IMR-90 (cell line): Measurements from ENCODE around the gene WDR17. TPM values are rescaled to one million over a fixed set of nuclear protein-coding genes. Genes with fewer than 3 reads are reported as not detected.
A peak's percentile ranks its signal among the peaks of the same experiment; 100 is the strongest.

Experiments used
- ATAC-seq: fragments of 200-7000 bp; cut with Tn5 transposase; 2 replicates; pipeline ENCODE4 v1.9.1; 2020; ENCODE audit warnings: low read depth, mild to moderate bottlenecking, moderate library complexity
- BruUV-seq: library from RNA; stranded (reverse); fragments of 400-500 nt; replicated peaks from 2 replicates; lab custom pipeline; 2021; lab: Mats Ljungman, UMichigan
- CTCF ChIA-PET: fragments of 300-600 bp; formaldehyde crosslinking; extraction: SDS; loops from one replicate; lab custom pipeline; 2021; ENCODE audit warnings: antibody characterized with exemption; lab: Yijun Ruan, JAX
- POLR2A ChIA-PET: fragments of 300-600 bp; sonication (Branson Sonifier 250); formaldehyde crosslinking; loops from one replicate; lab custom pipeline; 2022; ENCODE audit warnings: antibody characterized with exemption; ENCODE audit not compliant: unreplicated experiment; lab: Charles Lee
- DNase-seq: peaks from one replicate; pipeline ENCODE4 v3.0.0; 2013
- H2AFZ ChIP-seq: replicated peaks from 2 replicates; pipeline ENCODE3; 2013; ENCODE audit warnings: low read length, mild to moderate bottlenecking; ENCODE audit not compliant: poor library complexity
- H2AK5ac ChIP-seq: 2 replicates; pipeline ENCODE4 v1.6.1; 2013; ENCODE audit warnings: low read depth, low read length, inconsistent platforms
- H2AK9ac ChIP-seq: replicated peaks from 2 replicates; pipeline ENCODE3; 2013; ENCODE audit warnings: mild to moderate bottlenecking, low read depth, low read length, moderate library complexity; ENCODE audit not compliant: poor library complexity
- H2BK120ac ChIP-seq: 2 replicates; pipeline ENCODE4 v1.6.1; 2013; ENCODE audit warnings: low read depth, low read length, inconsistent platforms
- H2BK15ac ChIP-seq: 3 replicates; pipeline ENCODE4 v1.6.1; 2013; ENCODE audit warnings: low read depth, low read length, inconsistent platforms
- H2BK20ac ChIP-seq: 2 replicates; pipeline ENCODE4 v1.6.1; 2013; ENCODE audit warnings: low read depth, mild to moderate bottlenecking, inconsistent platforms, low read length, moderate library complexity
- H2BK5ac ChIP-seq: 2 replicates; pipeline ENCODE4 v1.6.1; 2013; ENCODE audit warnings: mild to moderate bottlenecking, low read depth, low read length, inconsistent platforms; ENCODE audit not compliant: poor library complexity, severe bottlenecking
- H3K14ac ChIP-seq: replicated peaks from 2 replicates; pipeline ENCODE4 v1.6.1; 2013; ENCODE audit warnings: low read depth, low read length, inconsistent platforms
- H3K18ac ChIP-seq: 2 replicates; pipeline ENCODE4 v1.6.1; 2013; ENCODE audit warnings: low read depth, low read length, control low read depth
- H3K23ac ChIP-seq: 2 replicates; pipeline ENCODE4 v1.6.1; 2013; ENCODE audit warnings: low read depth, low read length, inconsistent platforms
- H3K27ac ChIP-seq: 2 replicates; pipeline ENCODE4 v1.5.1; 2013; ENCODE audit warnings: mild to moderate bottlenecking, control low read depth, low read length; ENCODE audit not compliant: insufficient read depth
- H3K27me3 ChIP-seq: 2 replicates; pipeline ENCODE4 v1.6.1; 2013; ENCODE audit warnings: low read length; ENCODE audit not compliant: control insufficient read depth, insufficient read depth
- H3K36me3 ChIP-seq: 2 replicates; pipeline ENCODE4 v1.6.1; 2013; ENCODE audit warnings: low read length, mixed read lengths; ENCODE audit not compliant: control insufficient read depth, insufficient read depth
- H3K4ac ChIP-seq: 2 replicates; pipeline ENCODE4 v1.6.1; 2013; ENCODE audit warnings: low read depth, low read length, inconsistent platforms
- H3K4me1 ChIP-seq: 2 replicates; pipeline ENCODE4 v1.6.1; 2013; ENCODE audit warnings: low read length, mixed read lengths; ENCODE audit not compliant: control insufficient read depth, insufficient read depth
- H3K4me2 ChIP-seq: 2 replicates; pipeline ENCODE4 v1.6.1; 2013; ENCODE audit warnings: low read depth, mild to moderate bottlenecking, control low read depth, low read length, moderate library complexity
- H3K4me3 ChIP-seq: 2 replicates; pipeline ENCODE4 v1.5.1; 2013; ENCODE audit warnings: low read depth, mild to moderate bottlenecking, control low read depth, low read length, moderate library complexity; ENCODE audit not compliant: insufficient read depth
- H3K56ac ChIP-seq: 2 replicates; pipeline ENCODE4 v1.6.1; 2013; ENCODE audit warnings: low read length, inconsistent platforms; ENCODE audit not compliant: insufficient read depth; ENCODE audit errors: extremely low read depth
- H3K79me1 ChIP-seq, 2 experiments: 2 replicates each; pipeline ENCODE4 v1.6.1; 2013; ENCODE audit warnings: low read length in 2 of 2, inconsistent platforms in 1 of 2, low read depth in 1 of 2
- H3K9ac ChIP-seq: 2 replicates; pipeline ENCODE4 v1.6.1; 2013; ENCODE audit warnings: low read depth, low read length, control low read depth
- H3K9me1 ChIP-seq: 2 replicates; pipeline ENCODE4 v1.6.1; 2013; ENCODE audit warnings: low read length, inconsistent platforms; ENCODE audit not compliant: insufficient read depth
- H3K9me3 ChIP-seq: 2 replicates; pipeline ENCODE4 v1.6.1; 2013; ENCODE audit warnings: low read length; ENCODE audit not compliant: control insufficient read depth, insufficient read depth
- H4K20me1 ChIP-seq: 2 replicates; pipeline ENCODE4 v1.6.1; 2013; ENCODE audit warnings: low read length, inconsistent platforms; ENCODE audit not compliant: insufficient read depth
- H4K5ac ChIP-seq: 2 replicates; pipeline ENCODE4 v1.6.1; 2013; ENCODE audit warnings: mild to moderate bottlenecking, low read depth, low read length, control low read depth
- H4K8ac ChIP-seq, 2 experiments: 2 replicates each; pipeline ENCODE4 v1.6.1; 2013; ENCODE audit warnings: low read depth in 2 of 2, low read length in 2 of 2, control low read depth in 1 of 2, inconsistent platforms in 1 of 2
- H4K91ac ChIP-seq: 2 replicates; pipeline ENCODE4 v1.6.1; 2013; ENCODE audit warnings: low read depth, low read length, inconsistent platforms; ENCODE audit not compliant: insufficient read depth
- CEBPB ChIP-seq: IDR thresholded peaks from 2 replicates; pipeline ENCODE4 v1.6.1; 2012; ENCODE audit warnings: low read depth, low read length, improper control_type of control experiment
- CHD1 ChIP-seq: IDR thresholded peaks from 2 replicates; pipeline ENCODE4 v1.6.1; 2012; ENCODE audit warnings: low read depth, low read length, improper control_type of control experiment
- MAZ ChIP-seq: IDR thresholded peaks from 2 replicates; pipeline ENCODE4 v1.6.1; 2012; ENCODE audit warnings: low read depth, mild to moderate bottlenecking, low read length, improper control_type of control experiment, moderate library complexity, borderline replicate concordance
- MXI1 ChIP-seq: IDR thresholded peaks from 2 replicates; pipeline ENCODE4 v1.6.1; 2012; ENCODE audit warnings: low read depth, mild to moderate bottlenecking, low read length, moderate library complexity, borderline replicate concordance
- NFE2L2 ChIP-seq: fragments of 150-350 bp; IDR thresholded peaks from 2 replicates; pipeline ENCODE4 v1.6.1; 2016; ENCODE audit warnings: low read depth, mild to moderate bottlenecking, low read length
- RAD21 ChIP-seq: IDR thresholded peaks from 2 replicates; pipeline ENCODE4 v1.6.1; 2012; ENCODE audit warnings: low read length, improper control_type of control experiment
- RCOR1 ChIP-seq: IDR thresholded peaks from 2 replicates; pipeline ENCODE4 v1.6.1; 2012; ENCODE audit warnings: mild to moderate bottlenecking, low read length, improper control_type of control experiment; ENCODE audit not compliant: insufficient replicate concordance
- RFX5 ChIP-seq: IDR thresholded peaks from 2 replicates; pipeline ENCODE4 v1.8.0; 2012; ENCODE audit warnings: low read depth, mild to moderate bottlenecking, low read length, moderate library complexity
- WGBS, 2 experiments: methylation state at CpG; one replicate each; pipeline versions ENCODE4 v1.1.5 to v1.1.7; 2013; ENCODE audit warnings: missing lambda C conversion rate in 2 of 2; ENCODE audit not compliant: insufficient read length in 1 of 2; ENCODE audit errors: extremely low coverage in 2 of 2; 5-methylcytosine and 5-hydroxymethylcytosine counted together
- dilution Hi-C: fragments of 300-500 bp; cut with HindIII; formaldehyde crosslinking; loops from one replicate; pipeline ENCODE4 v1.14.3; 2018; ENCODE audit warnings: low sequenced_read_pairs; ENCODE audit not compliant: unreplicated experiment
- in situ Hi-C: fragments of 300-500 bp; cut with MboI; formaldehyde crosslinking; loops from 3 replicates; pipeline ENCODE4 v1.14.3; 2019; ENCODE audit warnings: low sequenced_read_pairs, inconsistent platforms, mixed read lengths
- intact Hi-C: fragments of 100-400 bp; cut with micrococcal nuclease; formaldehyde crosslinking; loops from 2 replicates; pipeline ENCODE4 v1.10.0; 2022
- polyA plus RNA-seq, 3 experiments: library from polyadenylated mRNA; depleted of rRNA; stranded (reverse); fragments of >200 nt; gene quantifications; 2 replicates each; pipeline ENCODE4 v1.2.3, GENCODE V29; 2012; ENCODE audit warnings: low replicate concordance in 1 of 3
- total RNA-seq: library from RNA; depleted of rRNA; stranded (reverse); fragments of >200 nt; gene quantifications from 2 replicates; pipeline ENCODE4 v1.2.3, GENCODE V29; 2012
- TF ChIP-seq, protein P1 (sequence below): conservative IDR thresholded peaks from 2 replicates; pipeline ENCODE4 v1.5.1; 2012; ENCODE audit warnings: mild to moderate bottlenecking, low read depth, low read length, improper control_type of control experiment
- TF ChIP-seq, protein P2 (sequence below): fragments of 150-350 bp; IDR thresholded peaks from 2 replicates; pipeline ENCODE4 v1.6.1; 2017; ENCODE audit warnings: mild to moderate bottlenecking, antibody characterized with exemption, low read length, low read depth
- TF ChIP-seq, protein P3 (sequence below): fragments of 150-350 bp; IDR thresholded peaks from 2 replicates; pipeline ENCODE4 v1.6.1; 2016; ENCODE audit warnings: low read depth, mild to moderate bottlenecking, low read length, moderate library complexity, borderline replicate concordance

The WDR17 gene
- total and polyA plus RNA-seq, 2 of the 4 experiments (the other 2 are of a cell fraction) = 0.53 to 0.54 TPM

DNA sequence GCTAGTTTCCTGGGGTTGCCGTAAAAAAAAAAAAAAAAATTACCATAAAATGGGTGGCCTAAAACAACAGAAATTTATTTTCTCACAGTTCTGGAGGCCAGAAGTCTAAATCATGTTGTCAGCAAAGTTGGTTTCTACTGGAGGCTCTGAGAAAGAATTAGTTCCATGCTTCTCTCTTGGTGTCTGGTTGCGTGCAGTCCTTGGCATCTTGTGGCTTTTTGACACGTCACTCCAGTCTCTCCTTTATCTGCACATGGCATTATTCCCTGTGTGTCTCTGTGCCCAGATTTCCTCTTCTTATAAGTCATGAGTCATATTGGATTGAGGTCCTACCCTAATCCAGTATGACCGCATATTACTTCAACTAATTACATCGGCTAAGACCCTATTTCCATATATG is 91.0 kb downstream of the WDR17 start:
- Histone ChIP-seq H3K36me3 (no peaks in the 10 kb centered on the region), H2AFZ (no peak overlapping the region), H3K4me3 (no peak overlapping the region), H2AK9ac (no peak overlapping the region), H2BK15ac (no peak overlapping the region), H3K4ac (no peak overlapping the region), H3K79me1 (no peaks in the 10 kb centered on the region), H3K9me1 (no peaks in the 10 kb centered on the region), H3K9ac (no peak overlapping the region), H3K4me1 (no peaks in the 10 kb centered on the region), H3K56ac (no peak overlapping the region), H3K4me2 (no peak overlapping the region), H2BK5ac (no peak overlapping the region), H4K91ac (no peak overlapping the region), H2BK20ac (0 out of 2 replicates have a peak overlapping the region, but pooled peaks have one; percentile 22), H2AK5ac (no peak overlapping the region), H3K27ac (no peak overlapping the region), H3K14ac (no peak overlapping the region), H3K18ac (no peak overlapping the region), H4K5ac (no peak overlapping the region), H4K8ac (no peak overlapping the region), H3K23ac (no peak overlapping the region), H3K9me3 (no peaks in the 10 kb centered on the region), H3K27me3 (no peaks in the 10 kb centered on the region), H2BK120ac (no peak overlapping the region), H4K20me1 (no peaks in the 10 kb centered on the region)
- ChIA-PET CTCF (no interaction called here), POLR2A (no interaction called here)
- no peak for TF ChIP-seq NFE2L2
- TF ChIP-seq, protein P1, sequence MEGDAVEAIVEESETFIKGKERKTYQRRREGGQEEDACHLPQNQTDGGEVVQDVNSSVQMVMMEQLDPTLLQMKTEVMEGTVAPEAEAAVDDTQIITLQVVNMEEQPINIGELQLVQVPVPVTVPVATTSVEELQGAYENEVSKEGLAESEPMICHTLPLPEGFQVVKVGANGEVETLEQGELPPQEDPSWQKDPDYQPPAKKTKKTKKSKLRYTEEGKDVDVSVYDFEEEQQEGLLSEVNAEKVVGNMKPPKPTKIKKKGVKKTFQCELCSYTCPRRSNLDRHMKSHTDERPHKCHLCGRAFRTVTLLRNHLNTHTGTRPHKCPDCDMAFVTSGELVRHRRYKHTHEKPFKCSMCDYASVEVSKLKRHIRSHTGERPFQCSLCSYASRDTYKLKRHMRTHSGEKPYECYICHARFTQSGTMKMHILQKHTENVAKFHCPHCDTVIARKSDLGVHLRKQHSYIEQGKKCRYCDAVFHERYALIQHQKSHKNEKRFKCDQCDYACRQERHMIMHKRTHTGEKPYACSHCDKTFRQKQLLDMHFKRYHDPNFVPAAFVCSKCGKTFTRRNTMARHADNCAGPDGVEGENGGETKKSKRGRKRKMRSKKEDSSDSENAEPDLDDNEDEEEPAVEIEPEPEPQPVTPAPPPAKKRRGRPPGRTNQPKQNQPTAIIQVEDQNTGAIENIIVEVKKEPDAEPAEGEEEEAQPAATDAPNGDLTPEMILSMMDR = no peak
- no peak for TF ChIP-seq CHD1
- TF ChIP-seq RCOR1 = no peak
- no peak for TF ChIP-seq CEBPB
- no peak for TF ChIP-seq MAZ
- TF ChIP-seq, protein P2, sequence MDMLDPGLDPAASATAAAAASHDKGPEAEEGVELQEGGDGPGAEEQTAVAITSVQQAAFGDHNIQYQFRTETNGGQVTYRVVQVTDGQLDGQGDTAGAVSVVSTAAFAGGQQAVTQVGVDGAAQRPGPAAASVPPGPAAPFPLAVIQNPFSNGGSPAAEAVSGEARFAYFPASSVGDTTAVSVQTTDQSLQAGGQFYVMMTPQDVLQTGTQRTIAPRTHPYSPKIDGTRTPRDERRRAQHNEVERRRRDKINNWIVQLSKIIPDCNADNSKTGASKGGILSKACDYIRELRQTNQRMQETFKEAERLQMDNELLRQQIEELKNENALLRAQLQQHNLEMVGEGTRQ = no peak
- TF ChIP-seq RFX5 = no peak
- no peak for TF ChIP-seq MXI1
- TF ChIP-seq, protein P3, sequence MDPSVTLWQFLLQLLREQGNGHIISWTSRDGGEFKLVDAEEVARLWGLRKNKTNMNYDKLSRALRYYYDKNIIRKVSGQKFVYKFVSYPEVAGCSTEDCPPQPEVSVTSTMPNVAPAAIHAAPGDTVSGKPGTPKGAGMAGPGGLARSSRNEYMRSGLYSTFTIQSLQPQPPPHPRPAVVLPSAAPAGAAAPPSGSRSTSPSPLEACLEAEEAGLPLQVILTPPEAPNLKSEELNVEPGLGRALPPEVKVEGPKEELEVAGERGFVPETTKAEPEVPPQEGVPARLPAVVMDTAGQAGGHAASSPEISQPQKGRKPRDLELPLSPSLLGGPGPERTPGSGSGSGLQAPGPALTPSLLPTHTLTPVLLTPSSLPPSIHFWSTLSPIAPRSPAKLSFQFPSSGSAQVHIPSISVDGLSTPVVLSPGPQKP = no peak
- TF ChIP-seq RAD21 = no peak
- ATAC-seq (no peak), DNase-seq (no peak)
- no TSS peak for BruUV-seq
- in situ Hi-C loops = no loop called here
- WGBS, 2 experiments = 100% methylated on average over 2 of the region's 5 CpGs; no CpG with 5 or more reads in 1 of the 2 experiments
- dilution Hi-C loops = no loop called here
- intact Hi-C loops = no loop called here
